OCI-LY3 (cell line): ENCODE data around the gene KIZ.

Source experiments
- H2AFZ ChIP-seq: fragments of 200-600, 300-600 bp; shearing (Covaris generic); 2 replicates; pipeline ENCODE4 v1.6.0; 2014; ENCODE audit warnings: antibody characterized with exemption, low read depth, low read length
- H3K27ac ChIP-seq: fragments of 200-600, 300-600 bp; sonication (generic); 2 replicates; pipeline ENCODE4 v1.5.1; 2014; ENCODE audit warnings: mild to moderate bottlenecking, low read length, moderate library complexity, mixed read lengths
- H3K27me3 ChIP-seq: fragments of 200-600, 300-600 bp; sonication (generic); 2 replicates; pipeline ENCODE4 v1.6.1; 2014; ENCODE audit warnings: low read depth, low read length, mixed read lengths
- H3K36me3 ChIP-seq: fragments of 200-600, 300-600 bp; sonication (generic); replicated peaks from 2 replicates; pipeline ENCODE3; 2014; ENCODE audit warnings: low read depth, low read length, mixed read lengths
- H3K4me1 ChIP-seq: fragments of 300-600, 200-600 bp; sonication (generic); 2 replicates; pipeline ENCODE4 v1.6.1; 2014; ENCODE audit warnings: low read length, mixed read lengths
- H3K4me2 ChIP-seq: fragments of 200-600, 300-600 bp; sonication (generic); 2 replicates; pipeline ENCODE4 v1.6.1; 2014; ENCODE audit warnings: low read length, mixed read lengths
- H3K4me3 ChIP-seq: fragments of 300-600, 200-600 bp; sonication (generic); 2 replicates; pipeline ENCODE4 v1.5.1; 2014; ENCODE audit warnings: antibody characterized with exemption, mild to moderate bottlenecking, low read length, moderate library complexity
- H3K79me2 ChIP-seq: fragments of 300-600, 200-600 bp; shearing (Covaris generic); 2 replicates; pipeline ENCODE4 v1.6.1; 2014; ENCODE audit warnings: mild to moderate bottlenecking, low read length, mixed read lengths
- H3K9ac ChIP-seq: fragments of 300-600, 200-600 bp; shearing (Covaris generic); 2 replicates; pipeline ENCODE4 v1.6.0; 2014; ENCODE audit warnings: mild to moderate bottlenecking, low read length, moderate library complexity
- H3K9me3 ChIP-seq: fragments of 200-600, 300-600 bp; shearing (Covaris generic); 2 replicates; pipeline ENCODE4 v1.6.1; 2014; ENCODE audit warnings: low read length, mixed read lengths; ENCODE audit not compliant: insufficient read depth
- H4K20me1 ChIP-seq: fragments of 200-600, 300-600 bp; sonication (generic); 2 replicates; pipeline ENCODE4 v1.6.1; 2016; ENCODE audit warnings: low read length, mixed read lengths; ENCODE audit not compliant: insufficient read depth
- EZH2phosphoT487 ChIP-seq: fragments of 200-600 bp; shearing (Covaris generic); IDR thresholded peaks from 2 replicates; pipeline ENCODE4 v1.6.1; 2018; ENCODE audit warnings: antibody characterized with exemption, mixed run types, low read depth
- TF ChIP-seq, protein P1 (sequence below): fragments of 200-600, 300-600 bp; sonication (generic); IDR thresholded peaks from 2 replicates; pipeline ENCODE4 v1.5.1; 2014; ENCODE audit warnings: antibody characterized with exemption, low read length, low read depth

The KIZ gene

DNA sequence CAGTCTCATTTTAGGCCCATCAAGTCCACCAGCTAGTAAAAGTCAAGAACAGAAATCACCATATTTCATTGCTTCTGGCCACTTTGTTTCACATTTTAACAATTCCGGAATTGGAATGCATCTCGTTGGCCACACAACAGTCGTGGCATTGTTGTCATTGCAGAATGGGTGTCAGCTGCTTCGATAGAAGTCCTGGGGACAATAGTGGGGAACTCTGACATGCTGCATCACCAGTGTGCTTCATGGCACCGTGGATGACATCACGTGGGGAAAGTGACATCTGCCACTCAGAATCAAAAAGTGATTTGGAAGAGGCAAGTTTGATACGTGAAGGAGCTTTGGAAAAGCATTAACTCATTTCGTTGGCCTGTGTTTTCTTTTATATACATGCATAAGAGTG lies 133.5 kb downstream of the KIZ start:
- H3K79me2 ChIP-seq: no peaks in the 10 kb centered on the region
- no peak overlapping the region for H3K9ac ChIP-seq
- H4K20me1 ChIP-seq: no peaks in the 10 kb centered on the region
- H3K36me3 ChIP-seq: no peaks in the 10 kb centered on the region
- H3K27me3 ChIP-seq: no peaks in the 10 kb centered on the region
- H3K27ac ChIP-seq: no peak overlapping the region
- H3K4me2 ChIP-seq: no peak overlapping the region
- no peak overlapping the region for H3K4me3 ChIP-seq
- no peaks in the 10 kb centered on the region for H3K9me3 ChIP-seq
- TF ChIP-seq, protein P1, sequence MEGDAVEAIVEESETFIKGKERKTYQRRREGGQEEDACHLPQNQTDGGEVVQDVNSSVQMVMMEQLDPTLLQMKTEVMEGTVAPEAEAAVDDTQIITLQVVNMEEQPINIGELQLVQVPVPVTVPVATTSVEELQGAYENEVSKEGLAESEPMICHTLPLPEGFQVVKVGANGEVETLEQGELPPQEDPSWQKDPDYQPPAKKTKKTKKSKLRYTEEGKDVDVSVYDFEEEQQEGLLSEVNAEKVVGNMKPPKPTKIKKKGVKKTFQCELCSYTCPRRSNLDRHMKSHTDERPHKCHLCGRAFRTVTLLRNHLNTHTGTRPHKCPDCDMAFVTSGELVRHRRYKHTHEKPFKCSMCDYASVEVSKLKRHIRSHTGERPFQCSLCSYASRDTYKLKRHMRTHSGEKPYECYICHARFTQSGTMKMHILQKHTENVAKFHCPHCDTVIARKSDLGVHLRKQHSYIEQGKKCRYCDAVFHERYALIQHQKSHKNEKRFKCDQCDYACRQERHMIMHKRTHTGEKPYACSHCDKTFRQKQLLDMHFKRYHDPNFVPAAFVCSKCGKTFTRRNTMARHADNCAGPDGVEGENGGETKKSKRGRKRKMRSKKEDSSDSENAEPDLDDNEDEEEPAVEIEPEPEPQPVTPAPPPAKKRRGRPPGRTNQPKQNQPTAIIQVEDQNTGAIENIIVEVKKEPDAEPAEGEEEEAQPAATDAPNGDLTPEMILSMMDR: no peak
- no peak for TF ChIP-seq EZH2phosphoT487
- no peaks in the 10 kb centered on the region for H3K4me1 ChIP-seq
- H2AFZ ChIP-seq: no peak overlapping the region

GRCh38 chr20:21262812-21263211 lies 136.9 kb downstream of the KIZ start:
- Histone ChIP-seq H3K79me2 (no peaks in the 10 kb centered on the region), H3K4me3 (no peak overlapping the region), H3K36me3 (no peaks in the 10 kb centered on the region), H3K4me2 (no peak overlapping the region), H3K9ac (no peak overlapping the region), H3K27ac (no peak overlapping the region), H3K4me1 (no peaks in the 10 kb centered on the region), H3K27me3 (no peaks in the 10 kb centered on the region), H3K9me3 (no peaks in the 10 kb centered on the region), H4K20me1 (no peaks in the 10 kb centered on the region), H2AFZ (no peak overlapping the region)
- TF ChIP-seq EZH2phosphoT487: no peak
- TF ChIP-seq, protein P1: no peak

DNA sequence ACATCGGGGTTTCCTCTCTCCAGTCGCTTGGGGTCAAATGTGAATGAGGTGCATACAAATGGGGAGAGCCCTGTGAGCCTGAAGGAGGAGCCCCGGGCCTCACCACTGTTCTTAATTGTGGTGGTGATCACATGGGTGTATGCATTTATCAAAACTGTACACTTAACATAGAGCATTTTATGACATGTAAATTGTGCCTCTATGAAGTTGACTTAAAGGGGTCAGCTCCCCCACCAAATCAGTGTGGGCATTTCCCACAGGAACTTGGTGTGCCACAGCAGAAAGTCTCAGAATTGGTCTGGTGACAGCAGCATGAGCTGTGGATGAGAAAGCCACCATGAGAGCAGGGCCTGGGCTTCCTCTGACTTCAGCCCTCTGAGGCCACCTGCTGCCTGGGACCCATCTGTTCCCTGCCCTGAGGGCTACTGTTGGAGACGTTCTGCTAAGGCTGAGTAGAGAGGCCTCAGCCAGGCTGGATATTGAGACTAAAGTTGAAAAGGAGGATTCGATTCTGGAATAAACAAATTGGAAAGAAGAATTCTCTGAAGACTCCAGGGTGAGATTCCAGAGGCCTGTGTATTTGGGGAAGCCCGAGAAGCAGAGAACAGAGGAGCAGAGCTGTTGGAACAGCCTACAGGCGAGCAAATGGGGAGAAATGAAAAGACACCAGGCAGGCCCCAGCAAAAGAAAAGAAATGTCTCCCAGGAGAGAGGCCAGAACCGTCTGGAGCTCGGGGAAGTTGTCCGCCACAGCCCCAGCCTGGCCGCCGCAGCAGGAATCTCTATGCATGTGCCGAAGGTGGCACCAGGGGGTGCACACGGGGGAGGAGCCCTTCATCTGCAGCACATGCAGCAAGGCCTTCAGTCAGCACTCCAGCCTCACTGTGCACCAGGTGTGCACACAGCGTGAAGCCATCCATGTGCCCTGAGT lies 139.6 kb downstream of the KIZ start:
- no peaks in the 10 kb centered on the region for H3K79me2 ChIP-seq
- H3K4me1 ChIP-seq: no peaks in the 10 kb centered on the region
- TF ChIP-seq EZH2phosphoT487: no peak
- TF ChIP-seq, protein P1: no peak
- H3K36me3 ChIP-seq: no peaks in the 10 kb centered on the region
- H3K27me3 ChIP-seq: no peaks in the 10 kb centered on the region
- no peak overlapping the region for H3K4me3 ChIP-seq
- H4K20me1 ChIP-seq: no peaks in the 10 kb centered on the region
- H2AFZ ChIP-seq: no peak overlapping the region
- H3K27ac ChIP-seq: no peak overlapping the region
- no peak overlapping the region for H3K4me2 ChIP-seq
- H3K9me3 ChIP-seq: no peaks in the 10 kb centered on the region
- H3K9ac ChIP-seq: no peak overlapping the region

- Histone ChIP-seq H3K27ac (no peak overlapping the region), H3K4me3 (no peak overlapping the region), H4K20me1 (no peaks in the 10 kb centered on the region), H3K9me3 (no peaks in the 10 kb centered on the region), H2AFZ (no peak overlapping the region), H3K4me2 (no peak overlapping the region), H3K79me2 (no peaks in the 10 kb centered on the region), H3K36me3 (no peaks in the 10 kb centered on the region), H3K4me1 (no peaks in the 10 kb centered on the region), H3K27me3 (no peaks in the 10 kb centered on the region), H3K9ac (no peak overlapping the region)
- TF ChIP-seq, protein P1: no peak
- no peak for TF ChIP-seq EZH2phosphoT487
Measured at GRCh38 chr20:21266191-21266536, 140.3 kb downstream of the KIZ start.
